ENCODE results near the gene ZNF281.

DNA sequence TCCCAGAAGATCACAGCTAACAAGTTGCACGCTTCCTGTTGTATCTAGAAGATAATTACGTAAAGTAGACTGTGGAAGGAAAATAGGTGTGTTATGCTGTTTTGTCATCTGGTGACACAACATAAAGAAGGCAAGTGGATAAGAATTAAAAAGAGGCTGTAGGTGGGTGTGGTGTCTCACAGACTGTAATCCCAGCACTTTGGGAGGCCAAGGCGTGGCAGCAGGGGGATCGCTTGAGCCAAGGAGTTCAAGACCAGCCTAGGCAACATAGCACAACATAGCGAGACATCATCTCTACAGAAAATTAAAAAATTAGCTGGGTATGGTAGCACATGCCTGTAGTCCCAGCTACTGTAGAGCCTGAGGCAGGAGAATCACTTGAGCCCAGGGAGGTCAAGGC, 17.9 kb upstream of the ZNF281 start:
- TF ChIP-seq, protein P1, sequence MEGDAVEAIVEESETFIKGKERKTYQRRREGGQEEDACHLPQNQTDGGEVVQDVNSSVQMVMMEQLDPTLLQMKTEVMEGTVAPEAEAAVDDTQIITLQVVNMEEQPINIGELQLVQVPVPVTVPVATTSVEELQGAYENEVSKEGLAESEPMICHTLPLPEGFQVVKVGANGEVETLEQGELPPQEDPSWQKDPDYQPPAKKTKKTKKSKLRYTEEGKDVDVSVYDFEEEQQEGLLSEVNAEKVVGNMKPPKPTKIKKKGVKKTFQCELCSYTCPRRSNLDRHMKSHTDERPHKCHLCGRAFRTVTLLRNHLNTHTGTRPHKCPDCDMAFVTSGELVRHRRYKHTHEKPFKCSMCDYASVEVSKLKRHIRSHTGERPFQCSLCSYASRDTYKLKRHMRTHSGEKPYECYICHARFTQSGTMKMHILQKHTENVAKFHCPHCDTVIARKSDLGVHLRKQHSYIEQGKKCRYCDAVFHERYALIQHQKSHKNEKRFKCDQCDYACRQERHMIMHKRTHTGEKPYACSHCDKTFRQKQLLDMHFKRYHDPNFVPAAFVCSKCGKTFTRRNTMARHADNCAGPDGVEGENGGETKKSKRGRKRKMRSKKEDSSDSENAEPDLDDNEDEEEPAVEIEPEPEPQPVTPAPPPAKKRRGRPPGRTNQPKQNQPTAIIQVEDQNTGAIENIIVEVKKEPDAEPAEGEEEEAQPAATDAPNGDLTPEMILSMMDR (IDR thresholded peaks at IDR 0.05; ENCODE audit: low read depth, low read length), result no peak
- no peak for TF ChIP-seq EZH2phosphoT487 (IDR thresholded peaks at IDR 0.05; ENCODE audit: low read depth)
